Urinary bladder (tissue), 4 donors: Measurements from ENCODE around the gene SF3A2. TPM values are rescaled to one million over a fixed set of nuclear protein-coding genes. Genes with fewer than 3 reads are reported as not detected.

Experiments used
- DNase-seq: peaks from one replicate; pipeline ENCODE4 v3.0.0-alpha.2; 2015; ENCODE audit errors: extremely low spot score
- H3K27ac ChIP-seq: one replicate; pipeline ENCODE4 v1.5.1; 2013; ENCODE audit warnings: low read depth, mild to moderate bottlenecking, moderate library complexity
- H3K36me3 ChIP-seq: one replicate; pipeline ENCODE4 v1.6.1; 2013; ENCODE audit warnings: mild to moderate bottlenecking, moderate library complexity; ENCODE audit not compliant: insufficient read depth
- H3K4me1 ChIP-seq: one replicate; pipeline ENCODE4 v1.6.1; 2013; ENCODE audit warnings: mild to moderate bottlenecking, moderate library complexity; ENCODE audit not compliant: insufficient read depth
- H3K4me3 ChIP-seq: one replicate; pipeline ENCODE4 v1.5.1; 2013; ENCODE audit warnings: low read depth, low read length
- WGBS: extraction: QIAGEN DNeasy Blood & Tissue Kit; methylation state at CpG from one replicate; pipeline ENCODE4 v1.1.7; 2013; 5-methylcytosine and 5-hydroxymethylcytosine counted together
- polyA plus RNA-seq: library from polyadenylated mRNA; stranded (reverse); fragments of 200-250 nt; gene quantifications from one replicate; pipeline ENCODE4 v1.2.3, GENCODE V29; 2013
- total RNA-seq: library from RNA; depleted of rRNA; stranded (reverse); fragments of >200 nt; gene quantifications from one replicate; pipeline ENCODE4 v1.2.3, GENCODE V29; 2014
- donor health status: healthy with polysubstance abuse.
- donor health status: healthy.

The SF3A2 gene
- total and polyA plus RNA-seq, 2 donors = 32.5 to 69.9 TPM

DNA sequence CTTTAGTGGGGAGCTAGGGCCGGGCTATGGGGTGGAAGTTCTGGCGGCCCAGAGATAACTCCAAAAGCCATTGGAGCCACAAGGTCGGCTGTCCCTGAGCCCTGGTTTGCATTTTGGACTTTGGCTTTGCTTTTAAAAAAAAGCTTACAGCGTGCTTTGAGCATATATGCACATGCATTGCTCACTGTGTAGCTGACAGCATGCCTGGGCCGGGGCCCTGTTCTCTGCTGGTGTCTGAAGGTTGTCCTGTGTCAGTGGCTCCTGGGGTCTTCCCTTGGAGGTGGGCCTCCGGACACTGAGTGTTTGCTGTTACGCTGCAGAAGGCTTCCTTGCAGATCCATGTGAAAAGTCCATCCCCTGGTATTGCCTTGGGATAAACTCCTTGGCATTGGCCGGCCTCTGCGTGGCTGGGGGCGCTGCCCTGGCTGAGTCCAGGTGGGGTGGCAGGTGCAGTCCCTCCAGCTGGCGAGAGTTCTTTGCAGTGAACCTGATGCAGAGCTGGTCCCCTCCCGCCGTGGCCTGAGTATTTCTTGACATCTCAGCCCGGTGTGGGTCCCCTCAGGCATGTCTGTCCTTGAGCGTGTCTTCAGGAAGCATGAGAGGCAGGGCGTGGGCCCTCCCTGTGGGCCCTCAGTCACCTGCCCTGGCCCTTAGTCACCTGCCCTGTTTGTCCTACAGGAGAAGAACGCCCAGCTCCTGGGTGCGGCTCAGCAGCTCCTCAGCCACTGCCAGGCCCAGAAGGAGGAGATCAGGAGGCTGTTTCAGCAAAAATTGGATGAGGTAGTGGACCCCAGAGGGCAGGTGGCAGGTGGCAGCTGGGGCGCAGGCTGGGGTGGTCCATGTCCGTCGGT lies 23.5 kb upstream of the SF3A2 start:
- no peak for DNase-seq
- H3K4me1 ChIP-seq = no peaks in the 10 kb centered on the region
- no peak overlapping the region for H3K4me3 ChIP-seq
- no peak overlapping the region for H3K27ac ChIP-seq
- peaks cover 18% of the 10 kb centered on the region for H3K36me3 ChIP-seq
- WGBS = 92% methylated on average over 21 of the region's 21 CpGs

DNA sequence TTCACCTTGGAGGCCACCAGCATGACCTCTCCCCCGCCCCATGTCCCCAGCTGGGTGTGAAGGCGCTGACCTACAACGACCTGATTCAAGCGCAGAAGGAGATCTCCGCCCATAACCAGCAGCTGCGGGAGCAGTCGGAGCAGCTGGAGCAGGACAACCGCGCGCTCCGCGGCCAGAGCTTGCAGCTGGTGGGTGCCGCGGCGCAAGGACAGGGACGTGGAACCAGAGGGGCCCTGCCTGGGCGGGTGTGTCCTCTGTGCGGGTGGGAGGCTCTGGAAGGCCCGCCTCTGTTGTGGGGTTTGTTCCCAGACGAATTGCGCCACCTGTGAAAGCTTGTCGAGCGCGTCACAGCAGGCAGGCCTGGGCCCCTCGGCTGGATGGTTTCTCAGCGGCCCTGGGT lies 22.8 kb upstream of the SF3A2 start:
- Histone ChIP-seq H3K36me3 (peaks cover 18% of the 10 kb centered on the region), H3K4me3 (no peak overlapping the region), H3K27ac (no peak overlapping the region), H3K4me1 (no peaks in the 10 kb centered on the region)
- DNase-seq = no peak
- 83% methylated on average over 26 of the region's 26 CpGs for WGBS

DNA sequence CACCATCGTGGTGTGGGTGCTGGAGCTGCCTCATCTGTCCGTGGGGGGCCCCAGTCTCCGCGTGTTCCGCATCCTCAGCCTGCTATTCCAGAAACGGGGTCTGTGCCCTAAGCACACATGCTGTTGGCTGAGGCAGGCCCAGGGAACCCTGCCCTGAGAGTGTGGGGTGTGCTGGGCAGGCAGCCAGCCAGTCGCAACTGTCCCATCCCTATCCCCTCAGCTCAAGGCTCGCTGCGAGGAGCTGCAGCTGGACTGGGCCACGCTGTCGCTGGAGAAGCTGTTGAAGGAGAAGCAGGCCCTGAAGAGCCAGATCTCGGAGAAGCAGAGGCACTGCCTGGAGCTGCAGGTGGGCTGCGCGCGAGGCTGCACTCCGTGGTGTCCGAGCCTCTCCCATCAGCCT lies 22.4 kb upstream of the SF3A2 start:
- no peaks in the 10 kb centered on the region for H3K4me1 ChIP-seq
- H3K27ac ChIP-seq = no peak overlapping the region
- WGBS = 88% methylated on average over 17 of the region's 17 CpGs
- DNase-seq = no peak
- no peak overlapping the region for H3K4me3 ChIP-seq
- H3K36me3 ChIP-seq = peaks cover 18% of the 10 kb centered on the region

DNA sequence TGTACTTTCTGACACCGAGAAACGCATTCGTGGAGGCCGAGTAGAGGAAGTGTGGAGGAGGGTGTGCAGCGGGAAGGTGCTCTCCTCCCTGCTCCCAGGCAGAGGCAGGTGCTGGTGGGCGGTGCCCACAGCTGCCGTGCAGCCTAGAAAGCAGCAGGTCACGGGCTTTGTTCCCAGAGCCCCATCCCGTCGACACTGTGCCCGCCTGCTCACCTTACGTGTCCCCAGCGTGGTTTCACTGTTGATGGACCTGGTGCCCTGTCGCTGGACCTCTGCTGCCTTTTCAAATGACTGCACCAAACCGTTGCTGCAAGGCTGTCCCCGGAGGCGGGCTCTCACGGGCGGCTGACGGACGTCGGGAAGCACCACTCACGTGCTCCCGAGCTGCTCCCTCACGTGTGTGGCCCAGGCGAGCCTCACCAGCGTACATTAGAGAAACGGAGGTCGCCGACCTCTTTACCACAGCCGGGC lies 21.3 kb upstream of the SF3A2 start:
- H3K27ac ChIP-seq = no peak overlapping the region
- 78% methylated on average over 31 of the region's 31 CpGs for WGBS
- no peaks in the 10 kb centered on the region for H3K4me1 ChIP-seq
- peaks cover 18% of the 10 kb centered on the region for H3K36me3 ChIP-seq
- H3K4me3 ChIP-seq = no peak overlapping the region
- DNase-seq = no peak

DNA sequence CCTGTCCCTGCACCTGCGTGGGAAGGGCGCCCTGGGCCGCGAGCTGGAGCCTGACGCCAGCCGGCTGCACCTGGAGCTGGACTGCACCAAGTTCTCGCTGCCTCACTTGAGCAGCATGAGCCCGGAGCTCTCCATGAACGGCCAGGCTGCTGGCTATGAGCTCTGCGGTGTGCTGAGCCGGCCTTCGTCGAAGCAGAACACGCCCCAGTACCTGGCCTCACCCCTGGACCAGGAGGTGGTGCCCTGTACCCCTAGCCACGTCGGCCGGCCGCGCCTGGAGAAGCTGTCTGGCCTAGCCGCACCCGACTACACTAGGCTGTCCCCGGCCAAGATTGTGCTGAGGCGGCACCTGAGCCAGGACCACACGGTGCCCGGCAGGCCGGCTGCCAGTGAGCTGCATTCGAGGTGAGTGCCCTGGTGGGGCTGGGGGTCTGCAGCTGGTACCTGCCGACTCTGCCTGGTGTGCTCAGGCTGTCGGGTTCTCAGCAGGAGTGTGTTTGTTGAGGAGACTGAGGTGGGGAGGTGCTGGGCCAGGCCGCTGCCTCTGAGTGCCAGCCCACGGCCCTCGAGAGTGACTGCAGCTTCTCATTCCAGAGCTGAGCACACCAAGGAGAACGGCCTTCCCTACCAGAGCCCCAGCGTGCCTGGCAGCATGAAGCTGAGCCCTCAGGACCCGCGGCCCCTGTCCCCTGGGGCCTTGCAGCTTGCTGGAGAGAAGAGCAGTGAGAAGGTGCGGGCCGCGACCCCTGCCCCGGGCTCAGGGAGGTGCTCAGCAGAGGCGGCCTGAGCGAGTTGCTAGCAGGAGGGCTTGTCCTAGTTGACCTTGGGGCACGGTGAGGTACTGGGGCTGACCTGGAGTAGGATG lies 20.0 kb upstream of the SF3A2 start:
- Histone ChIP-seq H3K4me3 (no peak overlapping the region), H3K27ac (no peak overlapping the region), H3K36me3 (peaks cover 18% of the 10 kb centered on the region), H3K4me1 (no peaks in the 10 kb centered on the region)
- WGBS = 95% methylated on average over 43 of the region's 43 CpGs
- no peak for DNase-seq

DNA sequence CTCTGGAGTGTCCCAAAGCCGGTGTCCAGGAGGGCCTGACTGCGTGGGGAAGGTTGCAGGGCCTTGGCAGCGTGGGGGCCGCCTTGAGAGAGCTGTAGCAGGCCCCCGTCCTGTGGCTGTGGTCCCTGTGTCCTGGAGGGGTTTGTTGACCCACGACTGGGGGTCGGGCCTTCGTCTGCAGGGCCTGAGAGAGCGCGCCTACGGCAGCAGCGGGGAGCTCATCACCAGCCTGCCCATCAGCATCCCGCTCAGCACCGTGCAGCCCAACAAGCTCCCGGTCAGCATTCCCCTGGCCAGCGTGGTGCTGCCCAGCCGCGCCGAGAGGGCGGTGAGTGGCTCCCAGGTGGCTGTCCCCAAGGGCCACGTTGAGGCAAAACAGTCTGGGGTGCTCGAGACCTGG lies 19.0 kb upstream of the SF3A2 start:
- no peak overlapping the region for H3K4me3 ChIP-seq
- 97% methylated on average over 22 of the region's 22 CpGs for WGBS
- no peak overlapping the region for H3K27ac ChIP-seq
- peaks cover 15% of the 10 kb centered on the region for H3K36me3 ChIP-seq
- DNase-seq = no peak
- H3K4me1 ChIP-seq = no peaks in the 10 kb centered on the region

DNA sequence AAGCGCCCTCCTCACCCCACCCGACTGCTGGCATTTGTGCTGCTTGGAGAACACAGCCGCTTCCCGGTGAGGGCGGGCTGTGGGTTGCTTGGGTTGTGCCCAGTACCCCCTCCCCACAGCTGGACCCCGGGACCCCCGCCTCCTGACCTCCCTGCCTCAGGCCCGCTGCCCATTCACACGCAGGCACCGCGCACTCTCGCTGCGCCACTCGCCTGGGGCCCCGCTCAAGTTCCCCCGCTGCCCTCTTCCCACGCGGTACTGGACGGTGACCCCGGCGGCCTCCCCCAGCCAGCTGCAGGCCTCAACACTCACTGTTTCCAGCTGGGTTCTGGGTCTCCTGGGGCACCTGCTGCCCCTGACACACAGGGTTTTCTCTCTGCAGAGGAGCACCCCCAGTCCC lies 16.9 kb upstream of the SF3A2 start:
- Histone ChIP-seq H3K36me3 (peaks cover 9% of the 10 kb centered on the region), H3K27ac (no peak overlapping the region), H3K4me1 (no peaks in the 10 kb centered on the region), H3K4me3 (no peak overlapping the region)
- WGBS = 96% methylated on average over 21 of the region's 21 CpGs
- no peak for DNase-seq

DNA sequence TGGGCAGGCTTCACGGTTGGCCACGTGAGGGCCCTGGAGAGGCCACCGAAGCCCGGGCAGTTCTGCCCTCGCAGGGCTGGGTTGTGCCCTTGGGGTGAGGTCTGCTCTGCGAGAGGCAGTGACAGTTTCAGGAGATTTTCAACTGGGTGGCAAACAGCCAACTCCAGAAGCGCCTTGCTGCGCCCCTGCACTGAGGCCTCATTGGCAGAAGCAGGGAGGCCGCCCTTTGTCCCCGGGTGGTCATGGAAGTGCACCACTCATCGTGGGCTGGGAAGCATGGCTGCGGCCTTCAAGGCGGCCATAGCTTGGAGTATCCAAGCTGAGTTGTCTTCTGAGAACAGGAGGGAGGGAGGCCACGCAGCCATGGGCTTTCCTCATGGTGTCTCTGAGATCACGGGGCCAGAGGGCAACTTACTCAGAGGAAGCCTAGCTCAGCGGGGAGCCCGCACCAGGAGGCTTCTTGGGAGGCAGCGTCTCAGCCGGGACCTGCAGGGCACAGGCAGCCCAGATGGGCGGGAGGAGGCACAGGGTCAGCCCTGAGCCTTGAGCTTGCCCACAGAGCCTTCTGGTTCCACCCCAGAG lies 15.3 kb upstream of the SF3A2 start:
- Histone ChIP-seq H3K36me3 (peaks cover 7% of the 10 kb centered on the region), H3K27ac (no peak overlapping the region), H3K4me3 (no peak overlapping the region), H3K4me1 (no peaks in the 10 kb centered on the region)
- 85% methylated on average over 20 of the region's 20 CpGs for WGBS
- DNase-seq = no peak

DNA sequence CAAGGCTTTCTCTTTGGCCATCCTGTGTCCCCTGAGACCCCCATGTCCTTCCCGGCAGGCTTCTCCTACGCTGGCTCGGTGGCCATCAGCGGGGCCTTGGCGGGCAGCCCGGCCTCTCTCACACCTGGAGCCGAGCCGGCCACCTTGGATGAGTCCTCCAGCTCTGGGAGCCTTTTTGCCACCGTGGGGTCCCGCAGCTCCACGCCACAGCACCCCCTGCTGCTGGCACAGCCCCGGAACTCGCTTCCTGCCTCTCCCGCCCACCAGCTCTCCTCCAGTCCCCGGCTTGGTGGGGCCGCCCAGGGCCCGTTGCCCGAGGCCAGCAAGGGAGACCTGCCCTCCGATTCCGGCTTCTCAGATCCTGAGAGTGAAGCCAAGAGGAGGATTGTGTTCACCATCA lies 14.7 kb upstream of the SF3A2 start:
- WGBS = 80% methylated on average over 20 of the region's 20 CpGs
- no peak overlapping the region for H3K27ac ChIP-seq

DNA sequence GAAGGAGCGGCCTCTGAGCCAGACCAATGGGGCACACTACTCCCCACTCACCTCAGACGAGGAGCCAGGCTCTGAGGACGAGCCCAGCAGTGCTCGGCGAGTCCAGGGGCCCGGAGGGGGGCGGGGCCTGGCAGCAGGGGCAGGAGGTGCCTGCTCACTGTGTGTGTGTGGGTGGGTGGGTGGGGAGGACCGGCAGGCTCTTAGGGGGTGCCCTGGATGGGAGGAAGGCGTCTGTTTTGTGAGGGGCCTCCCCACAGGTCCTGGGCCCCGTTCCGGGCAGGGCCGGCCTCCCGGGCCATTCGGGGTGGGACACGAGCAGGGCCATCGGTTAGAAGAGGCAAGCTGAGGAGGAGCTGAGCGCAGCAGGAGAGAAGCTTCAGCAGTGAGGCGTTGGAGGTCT lies 13.2 kb upstream of the SF3A2 start:
- WGBS = 85% methylated on average over 18 of the region's 18 CpGs
- DNase-seq = no peak
- Histone ChIP-seq H3K4me3 (no peak overlapping the region), H3K4me1 (no peaks in the 10 kb centered on the region), H3K36me3 (peaks cover 3% of the 10 kb centered on the region), H3K27ac (no peak overlapping the region)

More for the DNA sequence above, 14.7 kb upstream of the SF3A2 start:
- H3K36me3 ChIP-seq = peaks cover 7% of the 10 kb centered on the region
- no peaks in the 10 kb centered on the region for H3K4me1 ChIP-seq
- H3K4me3 ChIP-seq = no peak overlapping the region
- no peak for DNase-seq

DNA sequence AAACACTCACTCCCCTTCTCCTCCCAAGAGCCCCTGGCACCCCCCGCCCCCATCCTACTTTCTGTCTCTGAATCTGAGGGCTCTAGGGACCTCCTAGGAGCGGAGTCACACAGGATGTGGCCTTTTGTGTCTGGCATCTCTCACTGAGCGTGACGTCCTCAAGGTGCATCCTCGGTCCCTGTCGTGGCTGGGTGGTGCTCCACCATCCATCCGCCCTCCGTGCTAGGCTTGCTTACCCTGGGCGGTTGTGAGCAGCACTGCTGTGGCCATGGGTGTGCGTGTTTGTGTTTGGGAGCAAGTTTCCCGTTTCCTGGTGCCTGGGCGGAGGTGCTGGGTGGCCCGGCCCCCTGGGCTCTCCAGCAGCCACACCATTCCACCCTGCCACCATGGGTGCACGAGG lies 12.7 kb upstream of the SF3A2 start:
- H3K36me3 ChIP-seq = peaks cover 3% of the 10 kb centered on the region
- WGBS = 90% methylated on average over 14 of the region's 14 CpGs

DNA sequence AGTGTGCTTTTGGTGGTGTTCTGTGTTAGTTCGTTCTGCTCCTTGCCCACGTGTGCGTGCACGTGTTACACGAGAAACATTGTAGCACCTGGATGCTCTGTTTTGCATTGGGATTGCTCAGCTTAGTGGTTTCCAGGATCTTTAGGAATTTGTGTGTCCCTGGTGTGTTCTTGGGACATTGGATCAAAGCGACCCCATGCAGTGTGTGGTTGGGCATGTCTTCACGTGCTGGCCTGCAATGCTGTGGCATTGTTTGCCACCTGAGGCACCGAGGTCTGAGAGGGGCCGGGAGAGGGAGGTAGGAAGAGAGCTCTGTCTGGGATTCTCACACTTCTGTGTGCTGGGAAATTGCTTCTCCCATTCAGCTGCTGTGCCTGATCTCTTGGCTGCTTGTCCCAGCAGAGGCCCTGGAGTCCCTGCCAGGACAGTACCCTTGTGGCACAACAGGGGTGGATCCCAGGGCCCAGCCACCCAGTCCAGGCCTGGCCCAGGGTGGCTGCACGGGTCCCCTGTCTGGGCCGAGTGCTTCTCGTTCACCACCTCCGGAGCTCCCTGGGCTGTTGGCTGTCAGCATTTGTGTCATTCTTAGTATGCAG lies 11.8 kb upstream of the SF3A2 start:
- no peak overlapping the region for H3K4me3 ChIP-seq
- H3K36me3 ChIP-seq = peaks cover 3% of the 10 kb centered on the region
- WGBS = 90% methylated on average over 13 of the region's 13 CpGs
- no peaks in the 10 kb centered on the region for H3K4me1 ChIP-seq
- DNase-seq = no peak
- no peak overlapping the region for H3K27ac ChIP-seq

More for the DNA sequence above, 12.7 kb upstream of the SF3A2 start:
- Histone ChIP-seq H3K27ac (no peak overlapping the region), H3K4me1 (no peaks in the 10 kb centered on the region), H3K4me3 (no peak overlapping the region)
- no peak for DNase-seq

DNA sequence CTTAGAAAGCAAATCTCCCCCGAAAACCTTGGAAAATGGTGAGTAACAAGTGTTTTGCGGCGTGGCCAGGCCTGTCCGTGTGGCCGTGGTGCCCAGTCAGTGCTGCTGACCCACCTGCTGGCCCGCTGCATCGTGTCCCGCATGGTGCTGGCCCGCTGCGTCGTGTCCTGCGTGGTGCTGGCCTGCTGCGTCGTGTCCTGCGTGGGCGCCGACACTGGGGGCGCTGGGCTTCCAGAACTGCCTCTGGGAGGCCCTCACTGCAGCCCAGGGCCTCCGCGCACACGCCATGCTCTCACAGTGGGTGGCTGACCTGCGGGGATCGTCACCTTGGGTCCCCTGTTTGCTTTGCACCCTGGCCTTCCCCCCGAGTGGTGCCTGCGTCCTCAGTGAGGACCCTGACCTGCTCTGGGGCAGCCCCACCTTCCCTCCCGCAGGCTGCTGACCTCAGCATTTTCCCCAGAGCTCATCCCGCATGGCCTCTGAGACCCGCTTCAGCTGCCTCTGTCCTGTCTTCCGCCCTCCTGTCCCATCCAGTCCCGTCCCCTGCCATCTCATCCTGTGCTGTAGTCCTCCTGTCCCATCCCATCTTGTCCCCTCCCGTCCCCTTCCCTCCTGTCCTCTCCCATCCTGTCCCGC lies 11.1 kb upstream of the SF3A2 start:
- WGBS = 92% methylated on average over 32 of the region's 32 CpGs
- no peak for DNase-seq
- Histone ChIP-seq H3K36me3 (peaks cover 3% of the 10 kb centered on the region), H3K27ac (no peak overlapping the region), H3K4me1 (no peaks in the 10 kb centered on the region), H3K4me3 (no peak overlapping the region)
